ENCODE data around the gene STRADA. TPM values are rescaled to one million over a fixed set of nuclear protein-coding genes. Genes with fewer than 3 reads are reported as not detected.
A peak's percentile ranks its signal among the peaks of the same experiment; 100 is the strongest.

Gene STRADA
- total RNA-seq, 1 donor from 2014 or later: 17.2 TPM

- Histone ChIP-seq H3K36me3 (ENCODE audit: control insufficient read depth, insufficient read depth, low read length) (peaks cover 2% of the 10 kb centered on the region), H3K4me3 (ENCODE audit: low read depth, low read length) (no peak overlapping the region), H3K27me3 (ENCODE audit: control insufficient read depth, insufficient read depth, low read length) (no peaks in the 10 kb centered on the region)
- DNase-seq (ENCODE audit: low read depth): no peak
- no peak for TF ChIP-seq CTCF (IDR thresholded peaks at IDR 0.05; ENCODE audit: insufficient read depth, low read length, poor library complexity, severe bottlenecking)
Measured at GRCh38 chr17:63703029-63703428, 38.6 kb downstream of the STRADA start.

- Histone ChIP-seq H3K36me3 (ENCODE audit: control insufficient read depth, insufficient read depth, low read length) (peaks cover 3% of the 10 kb centered on the region), H3K27me3 (ENCODE audit: control insufficient read depth, insufficient read depth, low read length) (no peaks in the 10 kb centered on the region), H3K4me3 (ENCODE audit: low read depth, low read length) (no peak overlapping the region)
- TF ChIP-seq CTCF (IDR thresholded peaks at IDR 0.05; ENCODE audit: insufficient read depth, low read length, poor library complexity, severe bottlenecking): no peak
- no peak for DNase-seq (ENCODE audit: low read depth)
Measured at GRCh38 chr17:63702721-63703015, 38.9 kb downstream of the STRADA start.

- peaks cover 3% of the 10 kb centered on the region for H3K36me3 ChIP-seq (ENCODE audit: control insufficient read depth, insufficient read depth, low read length)
- no peak overlapping the region for H3K4me3 ChIP-seq (ENCODE audit: low read depth, low read length)
- no peak for TF ChIP-seq CTCF (IDR thresholded peaks at IDR 0.05; ENCODE audit: insufficient read depth, low read length, poor library complexity, severe bottlenecking)
- H3K27me3 ChIP-seq (ENCODE audit: control insufficient read depth, insufficient read depth, low read length): no peaks in the 10 kb centered on the region
- no peak for DNase-seq (ENCODE audit: low read depth)
Measured at GRCh38 chr17:63701868-63702720, 39.5 kb downstream of the STRADA start.

GRCh38 chr17:63701456-63701820, 40.2 kb downstream of the STRADA start:
- no peak overlapping the region for H3K4me3 ChIP-seq (ENCODE audit: low read depth, low read length)
- no peak for TF ChIP-seq CTCF (IDR thresholded peaks at IDR 0.05; ENCODE audit: insufficient read depth, low read length, poor library complexity, severe bottlenecking)
- no peaks in the 10 kb centered on the region for H3K27me3 ChIP-seq (ENCODE audit: control insufficient read depth, insufficient read depth, low read length)
- DNase-seq (ENCODE audit: low read depth): no peak
- H3K36me3 ChIP-seq (ENCODE audit: control insufficient read depth, insufficient read depth, low read length): peaks cover 3% of the 10 kb centered on the region

- DNase-seq (ENCODE audit: low read depth): no peak
- no peak for TF ChIP-seq CTCF (IDR thresholded peaks at IDR 0.05; ENCODE audit: insufficient read depth, low read length, poor library complexity, severe bottlenecking)
- Histone ChIP-seq H3K4me3 (ENCODE audit: low read depth, low read length) (peak overlapping the region; percentile 50), H3K36me3 (ENCODE audit: control insufficient read depth, insufficient read depth, low read length) (peaks cover 3% of the 10 kb centered on the region), H3K27me3 (ENCODE audit: control insufficient read depth, insufficient read depth, low read length) (no peaks in the 10 kb centered on the region)
Measured at GRCh38 chr17:63700528-63701455, 40.8 kb downstream of the STRADA start.

Data from kidney epithelial cell (primary cell).